Caco-2 (cell line): ENCODE measurements around the gene PLPPR3. TPM values are rescaled to one million over a fixed set of nuclear protein-coding genes. Genes with fewer than 3 reads are reported as not detected.
"Not testable (repeated sequence)": the region's sequence is repeated elsewhere in the genome, so short reads cannot be mapped to it uniquely, and the experiment has no call there.

Source experiments
- BruUV-seq: library from RNA; stranded (reverse); fragments of 400-500 nt; replicated peaks from 2 replicates; lab custom pipeline; 2021; lab: Mats Ljungman, UMichigan
- CTCF ChIA-PET: fragments of 300-600 bp; sonication (Branson Sonifier 250); formaldehyde crosslinking; loops from one replicate; lab custom pipeline; 2022; ENCODE audit warnings: antibody characterized with exemption; lab: Charles Lee
- POLR2A ChIA-PET: fragments of 300-600 bp; sonication (Branson Sonifier 250); formaldehyde crosslinking; loops from one replicate; lab custom pipeline; 2022; ENCODE audit warnings: antibody characterized with exemption; lab: Charles Lee
- DNase-seq, 2 experiments: peaks; one replicate each; pipeline versions ENCODE4 v3.0.0 to v3.0.0-alpha.2; 2020 to 2022
- H3K27me3 ChIP-seq: replicated peaks from 2 replicates; pipeline ENCODE4 v1.6.0; 2011; ENCODE audit warnings: low read length; ENCODE audit not compliant: control insufficient read depth, insufficient read depth
- H3K36me3 ChIP-seq: 2 replicates; pipeline ENCODE4 v1.5.1; 2011; ENCODE audit warnings: low read length; ENCODE audit not compliant: control insufficient read depth, insufficient read depth
- H3K4me1 ChIP-seq: fragments of 250-450 bp; sonication (Bioruptor Pico); 2 replicates; pipeline ENCODE4 v1.5.1; 2020; ENCODE audit warnings: mild to moderate bottlenecking
- H3K4me3 ChIP-seq: 2 replicates; pipeline ENCODE4 v1.5.1; 2011; ENCODE audit warnings: low read depth, mild to moderate bottlenecking, control low read depth, low read length
- H3K9me3 ChIP-seq: fragments of 250-450 bp; sonication (Bioruptor Pico); 2 replicates; pipeline ENCODE4 v1.5.1; 2020; ENCODE audit warnings: mild to moderate bottlenecking, moderate library complexity
- H3K27ac Mint-ChIP-seq: one replicate; pipeline ENCODE4 v1.8.0; 2022; ENCODE audit warnings: mixed read lengths; ENCODE audit not compliant: unreplicated experiment
- H3K27me3 Mint-ChIP-seq: one replicate; pipeline ENCODE4 v1.8.0; 2022; ENCODE audit warnings: mixed read lengths; ENCODE audit not compliant: insufficient read depth, unreplicated experiment
- H3K36me3 Mint-ChIP-seq: one replicate; pipeline ENCODE4 v1.8.0; 2022; ENCODE audit warnings: mild to moderate bottlenecking, mixed read lengths; ENCODE audit not compliant: insufficient read depth, unreplicated experiment
- H3K4me1 Mint-ChIP-seq: one replicate; pipeline ENCODE4 v1.8.0; 2022; ENCODE audit warnings: low read depth, mixed read lengths; ENCODE audit not compliant: unreplicated experiment
- H3K4me3 Mint-ChIP-seq: one replicate; pipeline ENCODE4 v1.8.0; 2022; ENCODE audit warnings: mild to moderate bottlenecking, moderate library complexity, mixed read lengths; ENCODE audit not compliant: unreplicated experiment
- H3K9me3 Mint-ChIP-seq: one replicate; pipeline ENCODE4 v1.8.0; 2022; ENCODE audit warnings: mixed read lengths; ENCODE audit not compliant: unreplicated experiment
- intact Hi-C: fragments of 100-400 bp; cut with micrococcal nuclease; formaldehyde crosslinking; loops from one replicate; pipeline ENCODE4 v1.10.0; 2022; ENCODE audit not compliant: unreplicated experiment
- total RNA-seq: library from RNA; stranded (reverse); gene quantifications from 2 replicates; pipeline ENCODE4 v1.2.3, GENCODE V29; 2022
- TF ChIP-seq, protein P1 (sequence below), 2 experiments: fragments of 200-600 bp in 1 of 2; IDR thresholded peaks; 1 replicate in 1 of 2; 2 replicates in 1 of 2; pipeline versions ENCODE4 v1.5.1 to v1.8.0; 2011 to 2022; ENCODE audit warnings: antibody characterized with exemption in 1 of 2, control low read depth in 1 of 2, inconsistent platforms in 1 of 2, low read depth in 1 of 2, low read length in 1 of 2, mild to moderate bottlenecking in 1 of 2, moderate library complexity in 1 of 2; ENCODE audit not compliant: insufficient read depth in 1 of 2, severe bottlenecking in 1 of 2, unreplicated experiment in 1 of 2

Gene PLPPR3
- total RNA-seq, 1 experiment from 2014 or later, result 7.1 TPM

DNA sequence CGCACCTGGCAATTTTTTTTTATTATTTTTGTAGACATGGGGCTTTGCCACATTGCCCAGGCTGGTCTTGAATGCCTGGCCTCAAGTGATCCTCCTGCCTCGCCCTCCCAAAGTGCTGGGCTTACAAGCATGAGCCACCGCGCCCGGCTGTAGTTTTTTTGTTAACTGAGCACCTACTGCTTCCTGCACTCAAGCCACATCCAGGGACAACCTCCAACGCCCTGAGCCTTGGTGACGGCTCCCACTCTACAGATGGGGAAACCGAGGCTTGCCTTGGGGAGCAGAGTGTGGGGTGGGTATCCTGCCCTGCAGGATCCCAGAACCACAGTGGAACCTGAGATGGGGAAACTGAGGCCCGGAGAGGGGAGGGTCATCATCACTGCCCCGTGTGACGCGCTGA lies 33.4 kb upstream of the PLPPR3 start:
- no peak for DNase-seq
- ChIA-PET POLR2A (no interaction called here), CTCF (no interaction called here)
- 0 out of 2 replicates have a peak, but pooled peaks cover 4% of the 10 kb centered on the region for H3K4me1 ChIP-seq
- H3K9me3 ChIP-seq, result no peaks in the 10 kb centered on the region
- H3K36me3 Mint-ChIP-seq, result peaks cover 7% of the 10 kb centered on the region
- no peaks in the 10 kb centered on the region for H3K4me1 Mint-ChIP-seq
- H3K36me3 ChIP-seq, result no peaks in the 10 kb centered on the region
- H3K4me3 ChIP-seq, result no peak overlapping the region
- intact Hi-C loops, result no loop called here
- H3K4me3 Mint-ChIP-seq, result no peak overlapping the region
- no peaks in the 10 kb centered on the region for H3K9me3 Mint-ChIP-seq
- no peak overlapping the region for H3K27ac Mint-ChIP-seq
- TF ChIP-seq, protein P1, sequence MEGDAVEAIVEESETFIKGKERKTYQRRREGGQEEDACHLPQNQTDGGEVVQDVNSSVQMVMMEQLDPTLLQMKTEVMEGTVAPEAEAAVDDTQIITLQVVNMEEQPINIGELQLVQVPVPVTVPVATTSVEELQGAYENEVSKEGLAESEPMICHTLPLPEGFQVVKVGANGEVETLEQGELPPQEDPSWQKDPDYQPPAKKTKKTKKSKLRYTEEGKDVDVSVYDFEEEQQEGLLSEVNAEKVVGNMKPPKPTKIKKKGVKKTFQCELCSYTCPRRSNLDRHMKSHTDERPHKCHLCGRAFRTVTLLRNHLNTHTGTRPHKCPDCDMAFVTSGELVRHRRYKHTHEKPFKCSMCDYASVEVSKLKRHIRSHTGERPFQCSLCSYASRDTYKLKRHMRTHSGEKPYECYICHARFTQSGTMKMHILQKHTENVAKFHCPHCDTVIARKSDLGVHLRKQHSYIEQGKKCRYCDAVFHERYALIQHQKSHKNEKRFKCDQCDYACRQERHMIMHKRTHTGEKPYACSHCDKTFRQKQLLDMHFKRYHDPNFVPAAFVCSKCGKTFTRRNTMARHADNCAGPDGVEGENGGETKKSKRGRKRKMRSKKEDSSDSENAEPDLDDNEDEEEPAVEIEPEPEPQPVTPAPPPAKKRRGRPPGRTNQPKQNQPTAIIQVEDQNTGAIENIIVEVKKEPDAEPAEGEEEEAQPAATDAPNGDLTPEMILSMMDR (IDR thresholded peaks at IDR 0.05; ENCODE audit: insufficient read depth in 1 of 2, low read depth in 1 of 2, low read length in 1 of 2, severe bottlenecking in 1 of 2, unreplicated experiment in 1 of 2), result no peak
- H3K27me3 ChIP-seq, result no peaks in the 10 kb centered on the region
- no TSS peak for BruUV-seq
- H3K27me3 Mint-ChIP-seq, result no peaks in the 10 kb centered on the region

DNA sequence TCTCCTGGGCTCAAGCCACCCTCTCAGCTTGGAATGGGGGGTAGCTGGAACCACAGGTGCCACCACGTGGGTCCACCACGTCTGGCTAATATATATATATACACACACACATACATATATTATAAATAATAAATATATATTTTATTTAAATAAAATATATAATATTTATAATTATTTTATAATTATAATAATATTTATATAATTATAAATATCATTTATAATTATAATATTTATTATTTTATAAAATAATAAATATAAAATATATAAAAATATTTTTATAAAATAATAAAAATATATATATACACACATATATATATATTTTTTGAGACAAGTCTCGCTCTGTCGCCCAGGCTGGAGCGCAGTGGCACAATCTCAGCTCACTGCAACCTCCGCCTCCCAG lies 32.8 kb upstream of the PLPPR3 start:
- intact Hi-C loops, result no loop called here
- Mint-ChIP-seq H3K27me3 (no peaks in the 10 kb centered on the region), H3K4me3 (no peak overlapping the region), H3K27ac (no peak overlapping the region), H3K9me3 (no peaks in the 10 kb centered on the region), H3K4me1 (no peaks in the 10 kb centered on the region), H3K36me3 (peaks cover under 1% of the 10 kb centered on the region)
- TF ChIP-seq, protein P1 (IDR thresholded peaks at IDR 0.05; ENCODE audit: insufficient read depth in 1 of 2, low read depth in 1 of 2, low read length in 1 of 2, severe bottlenecking in 1 of 2, unreplicated experiment in 1 of 2), result no peak
- ChIA-PET CTCF (interaction anchor here (0.5 kb wide), 1 partner anchor 113 kb away, joined by 3 read pairs; no protein-coding TSS in a partner anchor), POLR2A (interaction anchor here (0.6 kb wide), 1 partner anchor 59 kb away, joined by 3 read pairs; no protein-coding TSS in a partner anchor)
- H3K9me3 ChIP-seq, result no peaks in the 10 kb centered on the region
- 0 out of 2 replicates have a peak, but pooled peaks cover 2% of the 10 kb centered on the region for H3K4me1 ChIP-seq
- DNase-seq, result no peak
- H3K27me3 ChIP-seq, result no peaks in the 10 kb centered on the region
- H3K4me3 ChIP-seq, result no peak overlapping the region
- no TSS peak for BruUV-seq
- H3K36me3 ChIP-seq, result no peaks in the 10 kb centered on the region

DNA sequence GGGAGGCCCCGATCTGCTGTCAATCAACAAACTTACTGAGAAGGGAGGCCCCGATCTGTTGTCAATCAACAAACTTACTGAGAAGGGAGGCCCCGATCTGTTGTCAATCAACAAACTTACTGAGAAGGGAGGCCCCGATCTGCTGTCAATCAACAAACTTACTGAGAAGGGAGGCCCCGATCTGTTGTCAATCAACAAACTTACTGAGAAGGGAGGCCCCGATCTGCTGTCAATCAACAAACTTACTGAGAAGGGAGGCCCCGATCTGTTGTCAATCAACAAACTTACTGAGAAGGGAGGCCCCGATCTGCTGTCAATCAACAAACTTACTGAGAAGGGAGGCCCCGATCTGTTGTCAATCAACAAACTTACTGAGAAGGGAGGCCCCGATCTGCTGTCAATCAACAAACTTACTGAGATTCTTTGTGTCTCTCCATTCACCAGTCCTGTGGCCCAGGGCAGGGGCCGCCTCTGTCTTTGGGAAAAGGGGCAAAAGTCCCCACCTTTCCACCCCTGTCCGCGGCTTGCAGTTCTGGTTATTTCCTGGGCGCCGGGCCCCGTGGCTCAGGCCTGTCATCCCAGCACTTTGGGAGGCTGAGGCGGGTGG lies 32.0 kb upstream of the PLPPR3 start:
- H3K27me3 ChIP-seq, H3K36me3 Mint-ChIP-seq, H3K27me3 Mint-ChIP-seq, H3K4me1 ChIP-seq, H3K4me1 Mint-ChIP-seq, POLR2A ChIA-PET, H3K36me3 ChIP-seq, H3K9me3 ChIP-seq, DNase-seq, H3K9me3 Mint-ChIP-seq, H3K4me3 ChIP-seq, H3K27ac Mint-ChIP-seq, BruUV-seq, CTCF ChIA-PET, H3K4me3 Mint-ChIP-seq, intact Hi-C loops: not testable (repeated sequence)
